Fibroblast of lung (primary cell): ENCODE data around the gene PTPRF. TPM values are rescaled to one million over a fixed set of nuclear protein-coding genes. Genes with fewer than 3 reads are reported as not detected.

Experiments
- DNase-seq, 2 donors: peaks; one replicate each; pipeline versions ENCODE4 v3.0.0 to v3.0.0-alpha.2; 2010; ENCODE audit warnings: low read depth in 2 of 2
- H2AFZ ChIP-seq: 2 replicates; pipeline ENCODE4 v1.5.1; 2012; ENCODE audit warnings: low read length, control low read depth, inconsistent platforms
- H3K27ac ChIP-seq: 2 replicates; pipeline ENCODE4 v1.5.1; 2011; ENCODE audit warnings: low read length, control low read depth; ENCODE audit not compliant: insufficient read depth
- H3K27me3 ChIP-seq: 2 replicates; pipeline ENCODE4 v1.5.1; 2011; ENCODE audit warnings: mild to moderate bottlenecking, low read length; ENCODE audit not compliant: control insufficient read depth, insufficient read depth
- H3K36me3 ChIP-seq: 2 replicates; pipeline ENCODE4 v1.5.1; 2011; ENCODE audit warnings: low read length; ENCODE audit not compliant: control insufficient read depth, insufficient read depth
- H3K4me1 ChIP-seq: 2 replicates; pipeline ENCODE4 v1.5.1; 2011; ENCODE audit warnings: low read length; ENCODE audit not compliant: control insufficient read depth, insufficient read depth; ENCODE audit errors: extremely low read depth
- H3K4me2 ChIP-seq: 2 replicates; pipeline ENCODE4 v1.5.1; 2011; ENCODE audit warnings: low read length, control low read depth; ENCODE audit not compliant: insufficient read depth; ENCODE audit errors: extremely low read depth
- H3K4me3 ChIP-seq, 4 experiments: fragments of 200-600 bp in 1 of 4; sonication (generic) in 1 of 4; replicated peaks in 1 of 4; 2 replicates each; pipeline ENCODE4 v1.5.1; 2011 to 2016; ENCODE audit warnings: low read length in 4 of 4, low read depth in 3 of 4, mild to moderate bottlenecking in 3 of 4, control low read depth in 2 of 4, inconsistent platforms in 1 of 4, mixed read lengths in 1 of 4; ENCODE audit not compliant: insufficient read depth in 1 of 4; ENCODE audit errors: control extremely low read depth in 1 of 4
- H3K79me2 ChIP-seq: 2 replicates; pipeline ENCODE4 v1.5.1; 2012; ENCODE audit warnings: mild to moderate bottlenecking, low read length, inconsistent platforms; ENCODE audit not compliant: control insufficient read depth, insufficient read depth
- H3K9ac ChIP-seq: 2 replicates; pipeline ENCODE4 v1.5.1; 2011; ENCODE audit warnings: mild to moderate bottlenecking, low read length, control low read depth; ENCODE audit not compliant: insufficient read depth
- H3K9me3 ChIP-seq: 2 replicates; pipeline ENCODE4 v1.5.1; 2012; ENCODE audit warnings: low read depth, low read length; ENCODE audit not compliant: control insufficient read depth, insufficient read depth
- H4K20me1 ChIP-seq: 2 replicates; pipeline ENCODE4 v1.5.1; 2011; ENCODE audit warnings: low read length; ENCODE audit not compliant: control insufficient read depth, insufficient read depth; ENCODE audit errors: extremely low read depth
- CTCF ChIP-seq, 2 donors: IDR thresholded peaks in 1 of 2; conservative IDR thresholded peaks in 1 of 2; 1 replicate in 1 of 2; 2 replicates in 1 of 2; pipeline ENCODE4 v1.5.1; 2011 to 2012; ENCODE audit warnings: low read length in 2 of 2, control low read depth in 1 of 2, inconsistent platforms in 1 of 2, low read depth in 1 of 2, mild to moderate bottlenecking in 1 of 2
- EZH2 ChIP-seq: IDR thresholded peaks from 2 replicates; pipeline ENCODE4 v1.5.1; 2012; ENCODE audit warnings: low read length, control low read depth, mild to moderate bottlenecking; ENCODE audit errors: missing control alignments
- polyA plus RNA-seq, 2 donors: library from polyadenylated mRNA; depleted of rRNA in 1 of 2; stranded (reverse) in 1 of 2; unstranded in 1 of 2; fragments of >200 nt; gene quantifications; 2 replicates each; pipeline ENCODE4 v1.2.1, GENCODE V29; 2011 to 2012; ENCODE audit warnings: missing spikeins in 1 of 2
- total RNA-seq: library from RNA; depleted of rRNA; stranded (reverse); fragments of >200 nt; gene quantifications from 2 replicates; pipeline ENCODE4 v1.2.1, GENCODE V29; 2014

Gene PTPRF
- total and polyA plus RNA-seq, 2 donors (not counting 1 experiment from before 2014, with no cell fraction given): 45.2 to 52.0 TPM

- Histone ChIP-seq H4K20me1 (no peaks in the 10 kb centered on the region), H3K4me3 (no peak overlapping the region)
- TF ChIP-seq CTCF (conservative IDR thresholded peaks at IDR 0.05 in 1 of 2, IDR thresholded peaks at IDR 0.05 in 1 of 2; ENCODE audit: low read depth in 1 of 2, low read length in 2 of 2) (no peak), EZH2 (no peak)
These were observed 19.3 kb upstream of the PTPRF start for GRCh38 chr1:43511394-43511793.

GRCh38 chr1:43512133-43512532 lies 18.6 kb upstream of the PTPRF start:
- no peak overlapping the region for H3K4me2 ChIP-seq
- H3K9me3 ChIP-seq: no peaks in the 10 kb centered on the region
- no peak for DNase-seq
- no peak overlapping the region for H3K9ac ChIP-seq
- no peaks in the 10 kb centered on the region for H3K79me2 ChIP-seq
- H3K4me3 ChIP-seq: no peak overlapping the region
- no peak overlapping the region for H3K27ac ChIP-seq
- no peaks in the 10 kb centered on the region for H3K36me3 ChIP-seq
- H4K20me1 ChIP-seq: no peaks in the 10 kb centered on the region
- no peaks in the 10 kb centered on the region for H3K4me1 ChIP-seq
- no peaks in the 10 kb centered on the region for H3K27me3 ChIP-seq
- H2AFZ ChIP-seq: no peak overlapping the region
- no peak for TF ChIP-seq EZH2
- no peak for TF ChIP-seq CTCF (conservative IDR thresholded peaks at IDR 0.05 in 1 of 2, IDR thresholded peaks at IDR 0.05 in 1 of 2; ENCODE audit: low read depth in 1 of 2, low read length in 2 of 2)

More at GRCh38 chr1:43511394-43511793, 19.3 kb upstream of the PTPRF start:
- H3K4me1 ChIP-seq: no peaks in the 10 kb centered on the region
- H3K9me3 ChIP-seq: no peaks in the 10 kb centered on the region
- no peak overlapping the region for H3K4me2 ChIP-seq
- H2AFZ ChIP-seq: no peak overlapping the region
- no peaks in the 10 kb centered on the region for H3K27me3 ChIP-seq
- H3K27ac ChIP-seq: no peak overlapping the region
- no peaks in the 10 kb centered on the region for H3K36me3 ChIP-seq
- no peak overlapping the region for H3K9ac ChIP-seq
- DNase-seq: no peak
- no peaks in the 10 kb centered on the region for H3K79me2 ChIP-seq

GRCh38 chr1:43512681-43513080 lies 18.0 kb upstream of the PTPRF start:
- no peaks in the 10 kb centered on the region for H3K27me3 ChIP-seq
- H3K79me2 ChIP-seq: no peaks in the 10 kb centered on the region
- H2AFZ ChIP-seq: no peak overlapping the region
- H3K36me3 ChIP-seq: no peaks in the 10 kb centered on the region
- H3K9me3 ChIP-seq: no peaks in the 10 kb centered on the region
- TF ChIP-seq CTCF (conservative IDR thresholded peaks at IDR 0.05 in 1 of 2, IDR thresholded peaks at IDR 0.05 in 1 of 2; ENCODE audit: low read depth in 1 of 2, low read length in 2 of 2) (no peak), EZH2 (no peak)
- no peak overlapping the region for H3K9ac ChIP-seq
- DNase-seq: no peak
- H3K4me3 ChIP-seq: no peak overlapping the region
- H4K20me1 ChIP-seq: no peaks in the 10 kb centered on the region
- H3K4me2 ChIP-seq: no peak overlapping the region
- H3K27ac ChIP-seq: no peak overlapping the region
- H3K4me1 ChIP-seq: no peaks in the 10 kb centered on the region
